ENCODE measurements around the gene CPLANE2.
"Not testable (repeated sequence)": the region's sequence is repeated elsewhere in the genome, so short reads cannot be mapped to it uniquely, and the experiment has no call there.

The CPLANE2 gene

GRCh38 chr1:16208270-16208987 is 28.6 kb downstream of the CPLANE2 start:
- no peak for DNase-seq (ENCODE audit: low spot score)

- DNase-seq (ENCODE audit: low spot score), result no peak
Measured at GRCh38 chr1:16207318-16208269, 29.4 kb downstream of the CPLANE2 start.

- DNase-seq (ENCODE audit: low spot score), result peak; percentile 86
Measured at GRCh38 chr1:16206547-16207317, 30.3 kb downstream of the CPLANE2 start.

GRCh38 chr1:16205891-16206546 is 31.0 kb downstream of the CPLANE2 start:
- no peak for DNase-seq (ENCODE audit: low spot score)

GRCh38 chr1:16205334-16205671 is 31.7 kb downstream of the CPLANE2 start:
- DNase-seq (ENCODE audit: low spot score), result no peak

- no peak for DNase-seq (ENCODE audit: low spot score)
Measured at GRCh38 chr1:16204634-16205333, 32.2 kb downstream of the CPLANE2 start.

GRCh38 chr1:16204216-16204615 is 32.8 kb downstream of the CPLANE2 start:
- no peak for DNase-seq (ENCODE audit: low spot score)

- no peak for DNase-seq (ENCODE audit: low spot score)
Measured at GRCh38 chr1:16203550-16203949, 33.4 kb downstream of the CPLANE2 start.

GRCh38 chr1:16202281-16203210 is 34.4 kb downstream of the CPLANE2 start:
- no peak for DNase-seq (ENCODE audit: low spot score)

GRCh38 chr1:16199700-16200099 is 37.3 kb downstream of the CPLANE2 start:
- DNase-seq (ENCODE audit: low spot score), result no peak

GRCh38 chr1:16199157-16199501 is 37.9 kb downstream of the CPLANE2 start:
- no peak for DNase-seq (ENCODE audit: low spot score)

- DNase-seq (ENCODE audit: low spot score), result no peak
Measured at GRCh38 chr1:16198444-16199156, 38.4 kb downstream of the CPLANE2 start.

GRCh38 chr1:16196874-16197273 is 40.1 kb downstream of the CPLANE2 start:
- DNase-seq (ENCODE audit: low spot score), result no peak

GRCh38 chr1:16196139-16196538 is 40.8 kb downstream of the CPLANE2 start:
- DNase-seq (ENCODE audit: low spot score), result not testable (repeated sequence)

GRCh38 chr1:16195518-16195905 is 41.5 kb downstream of the CPLANE2 start:
- DNase-seq (ENCODE audit: low spot score), result no peak

- no peak for DNase-seq (ENCODE audit: low spot score)
Measured at GRCh38 chr1:16191916-16192546, 45.0 kb downstream of the CPLANE2 start.

- DNase-seq (ENCODE audit: low spot score), result no peak
Measured at GRCh38 chr1:16191309-16191708, 45.7 kb downstream of the CPLANE2 start.

- DNase-seq (ENCODE audit: low spot score), result peak; percentile 66
Measured at GRCh38 chr1:16189921-16190621, 46.9 kb downstream of the CPLANE2 start.

Data from putamen (tissue), 1 donor.